ENCODE measurements around the gene ZNF286A. TPM values are rescaled to one million over a fixed set of nuclear protein-coding genes. Genes with fewer than 3 reads are reported as not detected.
A peak's percentile ranks its signal among the peaks of the same experiment; 100 is the strongest.
"Not testable (repeated sequence)": the region's sequence is repeated elsewhere in the genome, so short reads cannot be mapped to it uniquely, and the experiment has no call there.

ZNF286A gene
- total RNA-seq, result 10 to 100 TPM in 2 of 3 donors, 1 to 10 TPM in 1; 6.0 to 21.6 (median 10.2) TPM
- long read RNA-seq, donor 1, partial matches to known transcripts, result 3 of 4 reads
- long read RNA-seq, donor 1, other reads (novel, unspliced or antisense), result 0 of 4 reads
- long read RNA-seq, donor 2, full-length matches to known transcripts, result 1 of 1 reads
- long read RNA-seq, donor 2, partial matches to known transcripts, result 0 of 1 reads
- long read RNA-seq, donor 2, other reads (novel, unspliced or antisense), result 0 of 1 reads

GRCh38 chr17:15699413-15699924, at the start of gene ZNF286A:
TSS of gene ZNF286A (plus strand) at chr17:15699752. CDS start at chr17:15700330, 578 bp downstream.
- H3K36me3 ChIP-seq (ENCODE audit: low read depth); intact Hi-C loops (cut with DNase I, micrococcal nuclease); H3K9me3 ChIP-seq; H3K4me1 ChIP-seq (ENCODE audit: low read depth): not testable (repeated sequence)
- DNase-seq (peak; percentile 97 to 99 (median 99)), ATAC-seq (peak; percentile 100)
- peak within 1 kb of the TSS; percentile 7 for H3K4me3 ChIP-seq

- Histone ChIP-seq H3K4me1 (ENCODE audit: low read depth) (peaks cover 23% of the 10 kb centered on the region), H3K4me3 (no peak overlapping the region), H3K36me3 (ENCODE audit: low read depth) (no peaks in the 10 kb centered on the region), H3K9me3 (no peaks in the 10 kb centered on the region)
- intact Hi-C loops (cut with DNase I, micrococcal nuclease), result no loop called here
- ATAC-seq (peak; percentile 56), DNase-seq (peak; percentile 72 to 74 (median 73))
- no peak for TF ChIP-seq CTCF (IDR thresholded peaks at IDR 0.05)
Measured at GRCh38 chr17:15649861-15650421, 49.6 kb upstream of the ZNF286A start.

- peaks cover 22% of the 10 kb centered on the region for H3K4me1 ChIP-seq (ENCODE audit: low read depth)
- DNase-seq, result peak; percentile 37 to 58 (median 57)
- H3K9me3 ChIP-seq, result no peaks in the 10 kb centered on the region
- intact Hi-C loops (cut with DNase I, micrococcal nuclease), result no loop called here
- H3K36me3 ChIP-seq (ENCODE audit: low read depth), result no peaks in the 10 kb centered on the region
- peak overlapping the region; percentile 6 for H3K4me3 ChIP-seq
- ATAC-seq, result peak; percentile 25
- TF ChIP-seq CTCF (IDR thresholded peaks at IDR 0.05), result no peak
Measured at GRCh38 chr17:15650741-15651582, 48.6 kb upstream of the ZNF286A start.

DNA sequence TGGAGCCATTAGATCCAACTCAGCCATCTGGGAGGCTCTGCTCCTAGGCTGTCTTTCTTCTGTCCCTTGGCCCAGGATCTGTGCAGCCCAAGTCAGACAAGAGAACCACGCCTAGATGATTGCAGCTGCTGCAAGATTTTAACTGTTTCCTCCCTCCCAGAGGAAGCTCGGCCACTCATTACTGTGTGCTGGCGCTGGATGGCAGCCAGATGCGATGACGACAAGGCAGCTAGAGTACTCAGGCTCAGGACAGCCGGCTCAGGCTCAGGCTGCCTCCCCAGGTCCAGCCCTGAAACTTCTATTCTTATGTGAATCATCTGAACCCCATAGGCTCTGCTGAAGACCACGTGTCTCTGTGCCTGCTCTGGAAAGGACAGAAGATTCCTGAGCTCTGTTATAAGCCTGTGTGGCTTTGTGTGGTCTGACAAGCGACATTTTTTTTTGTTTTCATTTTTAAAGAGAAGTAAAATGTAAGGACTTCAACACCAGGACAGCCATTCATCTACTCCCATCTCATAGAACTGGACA, 47.9 kb upstream of the ZNF286A start:
- Histone ChIP-seq H3K36me3 (ENCODE audit: low read depth) (no peaks in the 10 kb centered on the region), H3K9me3 (no peaks in the 10 kb centered on the region), H3K4me1 (ENCODE audit: low read depth) (peaks cover 21% of the 10 kb centered on the region), H3K4me3 (peak overlapping the region; percentile 6)
- TF ChIP-seq CTCF (IDR thresholded peaks at IDR 0.05), result no peak
- intact Hi-C loops (cut with DNase I, micrococcal nuclease), result no loop called here
- DNase-seq, result peak; percentile 94 to 97 (median 96)
- peak; percentile 91 for ATAC-seq

DNA sequence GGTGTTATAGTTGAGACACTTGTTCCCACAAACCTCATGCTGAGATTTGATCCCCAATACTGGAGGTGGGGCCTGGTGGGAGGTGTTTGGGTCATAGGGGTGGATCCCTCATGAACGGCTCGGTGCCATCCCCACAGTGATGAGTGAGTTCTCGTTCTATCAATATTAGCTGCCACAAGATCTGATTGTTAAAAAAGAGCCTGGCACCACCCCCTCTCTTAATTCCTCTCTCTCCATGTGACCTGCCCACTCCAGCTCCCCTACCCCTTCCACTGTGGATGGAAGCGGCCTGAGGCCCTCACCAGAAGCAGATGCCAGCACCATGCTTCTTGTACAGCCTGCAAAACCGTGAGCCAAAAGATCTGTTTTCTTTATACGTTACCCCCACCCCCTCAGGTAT, 46.6 kb upstream of the ZNF286A start:
- no peak for ATAC-seq
- H3K9me3 ChIP-seq, result no peaks in the 10 kb centered on the region
- H3K36me3 ChIP-seq (ENCODE audit: low read depth), result no peaks in the 10 kb centered on the region
- H3K4me3 ChIP-seq, result no peak overlapping the region
- no peak for DNase-seq
- intact Hi-C loops (cut with DNase I, micrococcal nuclease), result no loop called here
- H3K4me1 ChIP-seq (ENCODE audit: low read depth), result peaks cover 21% of the 10 kb centered on the region
- no peak for TF ChIP-seq CTCF (IDR thresholded peaks at IDR 0.05)

DNA sequence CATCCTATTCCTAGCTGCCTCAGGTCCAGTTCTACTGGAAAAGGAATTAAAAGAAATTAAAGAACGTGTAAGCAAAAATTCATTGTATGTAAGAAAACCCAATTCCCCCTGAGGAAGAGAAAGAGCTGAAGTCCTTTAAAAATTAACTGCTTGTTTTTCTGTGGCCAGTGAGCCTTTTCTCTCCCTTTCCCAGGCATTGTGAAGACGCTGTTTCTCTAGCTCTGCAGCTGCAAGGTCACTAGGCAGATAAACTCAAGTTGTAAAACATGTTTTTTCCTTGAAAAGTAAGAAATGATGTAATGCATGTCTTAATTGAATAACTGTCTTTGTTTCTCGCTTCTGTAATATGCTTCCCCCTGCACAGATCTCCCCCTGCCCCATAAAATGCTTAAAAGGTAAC, 45.2 kb upstream of the ZNF286A start:
- H3K4me3 ChIP-seq; H3K9me3 ChIP-seq; ATAC-seq; DNase-seq; intact Hi-C loops (cut with DNase I, micrococcal nuclease); H3K36me3 ChIP-seq (ENCODE audit: low read depth): not testable (repeated sequence)
- H3K4me1 ChIP-seq (ENCODE audit: low read depth), result peaks cover 14% of the 10 kb centered on the region

Data from mucosa of descending colon (tissue), 3 donors.